ENCODE measurements around the gene TNFAIP8L3.

TNFAIP8L3 gene

DNA sequence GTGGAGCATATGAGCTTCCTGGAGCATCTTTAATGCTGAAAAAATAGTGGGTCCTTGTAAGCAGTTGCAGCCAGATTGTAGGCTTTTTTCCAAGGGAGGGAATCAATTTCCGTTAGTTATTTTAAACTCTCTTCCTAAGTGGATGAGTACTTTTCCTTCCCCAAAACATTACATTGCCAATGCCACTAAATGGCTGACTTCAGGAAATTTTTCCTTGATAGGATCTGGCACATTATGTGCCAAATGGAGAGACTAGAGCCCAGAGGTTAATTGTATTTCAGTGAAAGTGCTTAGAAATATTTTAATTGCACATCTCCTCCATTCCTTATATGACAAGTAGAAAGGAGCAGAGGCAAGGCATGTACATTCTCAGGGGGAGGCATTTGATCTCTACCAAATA lies 83.5 kb downstream of the TNFAIP8L3 start:
- ATAC-seq, result no peak
- TF ChIP-seq SNAI2 (CRISPR knock-in tag; IDR thresholded peaks at IDR 0.05) (no peak), ISL1 (CRISPR knock-in tag; IDR thresholded peaks at IDR 0.05) (no peak), ESRRG (CRISPR knock-in tag; IDR thresholded peaks at IDR 0.05) (no peak), ZNF8 (CRISPR knock-in tag; IDR thresholded peaks at IDR 0.05) (no peak), ZNF565 (CRISPR knock-in tag; conservative IDR thresholded peaks at IDR 0.05; ENCODE audit: low read depth) (no peak)
- TF ChIP-seq, protein P1, sequence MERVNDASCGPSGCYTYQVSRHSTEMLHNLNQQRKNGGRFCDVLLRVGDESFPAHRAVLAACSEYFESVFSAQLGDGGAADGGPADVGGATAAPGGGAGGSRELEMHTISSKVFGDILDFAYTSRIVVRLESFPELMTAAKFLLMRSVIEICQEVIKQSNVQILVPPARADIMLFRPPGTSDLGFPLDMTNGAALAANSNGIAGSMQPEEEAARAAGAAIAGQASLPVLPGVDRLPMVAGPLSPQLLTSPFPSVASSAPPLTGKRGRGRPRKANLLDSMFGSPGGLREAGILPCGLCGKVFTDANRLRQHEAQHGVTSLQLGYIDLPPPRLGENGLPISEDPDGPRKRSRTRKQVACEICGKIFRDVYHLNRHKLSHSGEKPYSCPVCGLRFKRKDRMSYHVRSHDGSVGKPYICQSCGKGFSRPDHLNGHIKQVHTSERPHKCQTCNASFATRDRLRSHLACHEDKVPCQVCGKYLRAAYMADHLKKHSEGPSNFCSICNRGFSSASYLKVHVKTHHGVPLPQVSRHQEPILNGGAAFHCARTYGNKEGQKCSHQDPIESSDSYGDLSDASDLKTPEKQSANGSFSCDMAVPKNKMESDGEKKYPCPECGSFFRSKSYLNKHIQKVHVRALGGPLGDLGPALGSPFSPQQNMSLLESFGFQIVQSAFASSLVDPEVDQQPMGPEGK (CRISPR knock-in tag; IDR thresholded peaks at IDR 0.05; ENCODE audit: borderline replicate concordance), result no peak
- TF ChIP-seq, protein P2, sequence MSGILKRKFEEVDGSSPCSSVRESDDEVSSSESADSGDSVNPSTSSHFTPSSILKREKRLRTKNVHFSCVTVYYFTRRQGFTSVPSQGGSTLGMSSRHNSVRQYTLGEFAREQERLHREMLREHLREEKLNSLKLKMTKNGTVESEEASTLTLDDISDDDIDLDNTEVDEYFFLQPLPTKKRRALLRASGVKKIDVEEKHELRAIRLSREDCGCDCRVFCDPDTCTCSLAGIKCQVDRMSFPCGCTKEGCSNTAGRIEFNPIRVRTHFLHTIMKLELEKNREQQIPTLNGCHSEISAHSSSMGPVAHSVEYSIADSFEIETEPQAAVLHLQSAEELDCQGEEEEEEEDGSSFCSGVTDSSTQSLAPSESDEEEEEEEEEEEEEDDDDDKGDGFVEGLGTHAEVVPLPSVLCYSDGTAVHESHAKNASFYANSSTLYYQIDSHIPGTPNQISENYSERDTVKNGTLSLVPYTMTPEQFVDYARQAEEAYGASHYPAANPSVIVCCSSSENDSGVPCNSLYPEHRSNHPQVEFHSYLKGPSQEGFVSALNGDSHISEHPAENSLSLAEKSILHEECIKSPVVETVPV (CRISPR knock-in tag; IDR thresholded peaks at IDR 0.05), result no peak

DNA sequence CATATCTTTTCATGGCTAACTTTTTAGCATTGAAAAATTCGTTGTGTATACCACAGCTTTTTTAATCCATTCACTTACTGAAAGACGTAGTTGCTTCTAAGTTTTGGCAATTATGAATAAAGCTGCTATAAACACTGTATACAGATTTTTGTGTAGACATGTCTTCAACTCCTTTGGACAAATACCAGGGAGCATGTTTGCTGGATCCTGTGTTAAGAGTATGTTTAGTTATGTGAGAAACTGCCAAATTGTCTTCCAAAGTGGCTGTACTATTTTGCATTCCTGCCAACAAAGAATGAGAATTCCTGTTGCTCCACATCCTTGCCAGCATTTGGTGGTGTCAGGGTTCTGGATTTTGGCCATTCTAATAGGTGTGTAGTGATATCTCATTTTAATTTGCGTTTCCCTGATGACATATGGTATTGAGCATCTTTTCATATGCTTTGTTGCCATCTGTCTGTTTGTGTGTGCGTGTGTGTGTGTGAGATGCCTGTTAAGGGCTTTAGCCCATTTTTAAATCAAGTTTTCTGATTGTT lies 87.5 kb downstream of the TNFAIP8L3 start:
- ATAC-seq, result no peak
- no peak for TF ChIP-seq SNAI2 (CRISPR knock-in tag; IDR thresholded peaks at IDR 0.05)
- TF ChIP-seq ZNF8 (CRISPR knock-in tag; IDR thresholded peaks at IDR 0.05), result no peak
- no peak for TF ChIP-seq ZFP30 (CRISPR knock-in tag; IDR thresholded peaks at IDR 0.05)
- TF ChIP-seq, protein P3, sequence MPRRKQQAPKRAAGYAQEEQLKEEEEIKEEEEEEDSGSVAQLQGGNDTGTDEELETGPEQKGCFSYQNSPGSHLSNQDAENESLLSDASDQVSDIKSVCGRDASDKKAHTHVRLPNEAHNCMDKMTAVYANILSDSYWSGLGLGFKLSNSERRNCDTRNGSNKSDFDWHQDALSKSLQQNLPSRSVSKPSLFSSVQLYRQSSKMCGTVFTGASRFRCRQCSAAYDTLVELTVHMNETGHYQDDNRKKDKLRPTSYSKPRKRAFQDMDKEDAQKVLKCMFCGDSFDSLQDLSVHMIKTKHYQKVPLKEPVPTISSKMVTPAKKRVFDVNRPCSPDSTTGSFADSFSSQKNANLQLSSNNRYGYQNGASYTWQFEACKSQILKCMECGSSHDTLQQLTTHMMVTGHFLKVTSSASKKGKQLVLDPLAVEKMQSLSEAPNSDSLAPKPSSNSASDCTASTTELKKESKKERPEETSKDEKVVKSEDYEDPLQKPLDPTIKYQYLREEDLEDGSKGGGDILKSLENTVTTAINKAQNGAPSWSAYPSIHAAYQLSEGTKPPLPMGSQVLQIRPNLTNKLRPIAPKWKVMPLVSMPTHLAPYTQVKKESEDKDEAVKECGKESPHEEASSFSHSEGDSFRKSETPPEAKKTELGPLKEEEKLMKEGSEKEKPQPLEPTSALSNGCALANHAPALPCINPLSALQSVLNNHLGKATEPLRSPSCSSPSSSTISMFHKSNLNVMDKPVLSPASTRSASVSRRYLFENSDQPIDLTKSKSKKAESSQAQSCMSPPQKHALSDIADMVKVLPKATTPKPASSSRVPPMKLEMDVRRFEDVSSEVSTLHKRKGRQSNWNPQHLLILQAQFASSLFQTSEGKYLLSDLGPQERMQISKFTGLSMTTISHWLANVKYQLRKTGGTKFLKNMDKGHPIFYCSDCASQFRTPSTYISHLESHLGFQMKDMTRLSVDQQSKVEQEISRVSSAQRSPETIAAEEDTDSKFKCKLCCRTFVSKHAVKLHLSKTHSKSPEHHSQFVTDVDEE (CRISPR knock-in tag; IDR thresholded peaks at IDR 0.05), result no peak
- no peak for TF ChIP-seq PPARA (CRISPR knock-in tag; IDR thresholded peaks at IDR 0.05; ENCODE audit: borderline replicate concordance)
- TF ChIP-seq, protein P1 (CRISPR knock-in tag; IDR thresholded peaks at IDR 0.05; ENCODE audit: borderline replicate concordance), result no peak
- TF ChIP-seq ZFP3 (CRISPR knock-in tag; IDR thresholded peaks at IDR 0.05), result no peak
- TF ChIP-seq ESRRG (CRISPR knock-in tag; IDR thresholded peaks at IDR 0.05), result no peak
- TF ChIP-seq, protein P4, sequence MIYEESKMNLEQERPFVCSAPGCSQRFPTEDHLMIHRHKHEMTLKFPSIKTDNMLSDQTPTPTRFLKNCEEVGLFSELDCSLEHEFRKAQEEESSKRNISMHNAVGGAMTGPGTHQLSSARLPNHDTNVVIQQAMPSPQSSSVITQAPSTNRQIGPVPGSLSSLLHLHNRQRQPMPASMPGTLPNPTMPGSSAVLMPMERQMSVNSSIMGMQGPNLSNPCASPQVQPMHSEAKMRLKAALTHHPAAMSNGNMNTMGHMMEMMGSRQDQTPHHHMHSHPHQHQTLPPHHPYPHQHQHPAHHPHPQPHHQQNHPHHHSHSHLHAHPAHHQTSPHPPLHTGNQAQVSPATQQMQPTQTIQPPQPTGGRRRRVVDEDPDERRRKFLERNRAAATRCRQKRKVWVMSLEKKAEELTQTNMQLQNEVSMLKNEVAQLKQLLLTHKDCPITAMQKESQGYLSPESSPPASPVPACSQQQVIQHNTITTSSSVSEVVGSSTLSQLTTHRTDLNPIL (CRISPR knock-in tag; IDR thresholded peaks at IDR 0.05; ENCODE audit: low read depth), result no peak
- no peak for TF ChIP-seq CSDC2 (CRISPR knock-in tag; IDR thresholded peaks at IDR 0.05)
- no peak for TF ChIP-seq BACH2 (CRISPR knock-in tag; IDR thresholded peaks at IDR 0.05; ENCODE audit: borderline replicate concordance)
- TF ChIP-seq, protein P2 (CRISPR knock-in tag; IDR thresholded peaks at IDR 0.05), result no peak
- no peak for TF ChIP-seq ARNTL (CRISPR knock-in tag; IDR thresholded peaks at IDR 0.05; ENCODE audit: borderline replicate concordance, low read depth)
- no peak for TF ChIP-seq GLIS3 (CRISPR knock-in tag; IDR thresholded peaks at IDR 0.05)
- TF ChIP-seq, protein P5, sequence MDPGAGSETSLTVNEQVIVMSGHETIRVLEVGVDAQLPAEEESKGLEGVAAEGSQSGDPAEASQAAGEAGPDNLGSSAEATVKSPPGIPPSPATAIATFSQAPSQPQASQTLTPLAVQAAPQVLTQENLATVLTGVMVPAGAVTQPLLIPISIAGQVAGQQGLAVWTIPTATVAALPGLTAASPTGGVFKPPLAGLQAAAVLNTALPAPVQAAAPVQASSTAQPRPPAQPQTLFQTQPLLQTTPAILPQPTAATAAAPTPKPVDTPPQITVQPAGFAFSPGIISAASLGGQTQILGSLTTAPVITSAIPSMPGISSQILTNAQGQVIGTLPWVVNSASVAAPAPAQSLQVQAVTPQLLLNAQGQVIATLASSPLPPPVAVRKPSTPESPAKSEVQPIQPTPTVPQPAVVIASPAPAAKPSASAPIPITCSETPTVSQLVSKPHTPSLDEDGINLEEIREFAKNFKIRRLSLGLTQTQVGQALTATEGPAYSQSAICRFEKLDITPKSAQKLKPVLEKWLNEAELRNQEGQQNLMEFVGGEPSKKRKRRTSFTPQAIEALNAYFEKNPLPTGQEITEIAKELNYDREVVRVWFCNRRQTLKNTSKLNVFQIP (CRISPR knock-in tag; IDR thresholded peaks at IDR 0.05; ENCODE audit: borderline replicate concordance, low read depth), result no peak
- no peak for TF ChIP-seq TCF4 (CRISPR knock-in tag; IDR thresholded peaks at IDR 0.05; ENCODE audit: borderline replicate concordance)
- no peak for TF ChIP-seq ISL1 (CRISPR knock-in tag; IDR thresholded peaks at IDR 0.05)
- TF ChIP-seq ZNF70 (CRISPR knock-in tag; IDR thresholded peaks at IDR 0.05), result no peak

All from SK-N-SH treated with all-trans-retinoic acid at 6 μM for 48 hours (cell line).